Activated effector memory CD4-positive, alpha-beta T cell treated with Interleukin-2 at 50 U/mL for 16 hours (primary cell): ENCODE measurements around the gene MRLN.
"Not testable (repeated sequence)": the region's sequence is repeated elsewhere in the genome, so short reads cannot be mapped to it uniquely, and the experiment has no call there.

Source experiments
- DNase-seq: peaks from one replicate; pipeline ENCODE4 v3.0.0-alpha.2; 2020

Gene MRLN

DNA sequence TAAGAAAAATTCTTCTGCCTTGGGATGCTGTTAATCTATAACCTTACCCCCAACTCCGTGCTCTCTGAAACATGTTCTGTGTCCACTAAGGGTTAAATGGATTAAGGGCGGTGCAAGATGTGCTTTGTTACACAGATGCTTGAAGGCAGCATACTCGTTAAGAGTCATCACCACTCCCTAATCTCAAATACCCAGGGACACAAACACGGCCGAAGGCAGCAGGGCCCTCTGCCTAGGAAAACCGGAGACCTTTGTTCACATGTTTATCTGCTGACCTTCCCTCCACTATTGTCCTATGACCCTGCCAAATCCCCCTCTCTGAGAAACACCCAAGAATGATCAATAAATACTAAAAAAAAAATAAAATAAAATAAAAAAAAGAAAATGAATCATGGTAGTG, 8.5 kb downstream of the MRLN start:
- not testable (repeated sequence) for DNase-seq

DNA sequence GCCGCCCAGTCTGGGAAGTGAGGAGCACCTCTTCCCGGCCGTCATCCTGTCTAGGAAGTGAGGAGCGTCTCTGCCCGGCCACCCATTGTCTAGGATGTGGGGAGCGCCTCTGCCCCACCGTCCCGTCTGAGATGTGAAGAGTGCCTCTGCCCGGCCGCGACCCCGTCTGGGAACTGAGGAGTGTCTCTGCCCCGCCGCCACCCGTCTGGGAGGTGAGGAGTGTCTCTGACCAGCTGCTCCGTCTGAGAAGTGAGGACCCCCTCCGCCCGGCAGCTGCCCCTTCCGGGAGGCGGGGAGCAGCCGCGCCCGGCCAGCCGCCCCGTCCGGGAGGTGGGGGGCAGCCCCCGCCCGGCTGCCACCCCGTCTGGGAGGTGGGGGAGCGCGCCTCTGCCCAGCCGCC, 9.1 kb downstream of the MRLN start:
- DNase-seq = not testable (repeated sequence)

DNA sequence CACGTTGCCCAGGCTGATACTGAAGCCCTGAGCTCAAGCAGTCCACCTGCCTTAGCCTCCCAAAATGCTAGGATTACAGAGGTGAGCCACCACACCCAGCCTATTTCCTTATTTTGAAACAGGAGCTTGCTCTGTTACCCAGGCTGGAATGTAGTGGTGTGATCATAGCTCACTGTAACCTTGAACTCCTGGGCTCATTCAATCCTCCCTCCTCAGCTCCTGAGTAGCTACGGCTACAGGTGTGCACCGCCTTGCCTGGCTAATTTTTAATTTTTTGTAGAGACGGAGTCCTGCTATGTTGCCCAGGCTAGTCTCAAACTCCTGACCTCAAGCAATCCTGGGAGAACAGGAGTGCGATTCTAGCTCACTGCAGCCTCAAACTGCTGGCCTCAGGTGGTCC, 11.7 kb downstream of the MRLN start:
- DNase-seq = no peak

DNA sequence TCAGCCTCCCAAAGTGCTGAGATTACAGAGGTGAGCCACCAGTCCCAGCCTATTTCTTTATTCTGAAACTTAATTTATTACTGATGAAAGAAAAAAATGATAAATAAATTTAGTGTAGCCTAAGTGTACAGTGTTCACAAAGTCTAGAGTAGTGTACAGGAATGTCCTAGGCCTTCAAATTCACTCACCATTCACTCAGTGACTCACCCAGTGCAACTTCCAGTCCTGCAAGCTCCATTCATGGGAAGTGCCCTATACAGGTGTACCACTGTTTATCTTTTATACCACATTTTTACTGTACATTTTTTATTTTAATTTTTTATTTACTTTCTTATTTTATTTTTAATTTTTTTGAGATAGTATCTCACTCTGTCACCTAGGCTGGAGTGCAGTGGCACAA, 12.2 kb downstream of the MRLN start:
- no peak for DNase-seq

DNA sequence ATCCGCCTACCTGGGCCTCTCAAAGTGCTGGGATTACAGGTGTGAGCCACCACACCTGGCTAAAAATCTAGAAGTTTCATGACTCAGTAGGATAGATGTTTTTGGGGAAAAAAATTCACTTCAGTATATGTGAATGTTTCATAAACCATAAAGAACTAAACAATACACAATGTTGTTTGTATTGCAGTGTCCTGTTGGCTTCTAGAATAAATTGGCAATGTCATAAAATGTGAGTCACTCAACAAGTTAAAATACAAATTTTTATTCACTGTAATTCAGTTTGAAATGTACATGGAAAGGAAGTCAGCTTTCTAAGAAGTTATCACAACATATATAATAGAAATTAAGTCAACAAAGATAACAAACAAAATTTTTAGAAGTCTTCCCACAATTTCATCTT, 16.5 kb downstream of the MRLN start:
- no peak for DNase-seq

DNA sequence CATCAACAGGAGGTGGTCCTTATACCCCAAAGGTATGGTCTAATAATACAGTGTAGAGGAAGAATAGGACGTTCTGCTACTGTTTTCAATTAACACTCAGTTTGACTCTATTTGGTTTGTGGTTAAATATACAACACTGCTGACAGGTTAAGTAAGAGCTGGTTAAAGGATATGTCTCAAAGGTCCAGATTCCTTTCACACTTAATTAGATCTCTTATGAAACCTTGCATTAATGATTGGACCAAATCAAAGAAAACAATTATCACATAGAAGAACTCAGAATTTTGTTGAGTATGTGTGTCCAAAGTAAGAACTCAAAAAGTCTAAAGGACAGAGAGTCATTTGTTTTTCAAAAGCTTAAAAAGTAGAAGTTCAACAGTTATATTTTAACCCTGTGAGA, 18.0 kb downstream of the MRLN start:
- DNase-seq = no peak

DNA sequence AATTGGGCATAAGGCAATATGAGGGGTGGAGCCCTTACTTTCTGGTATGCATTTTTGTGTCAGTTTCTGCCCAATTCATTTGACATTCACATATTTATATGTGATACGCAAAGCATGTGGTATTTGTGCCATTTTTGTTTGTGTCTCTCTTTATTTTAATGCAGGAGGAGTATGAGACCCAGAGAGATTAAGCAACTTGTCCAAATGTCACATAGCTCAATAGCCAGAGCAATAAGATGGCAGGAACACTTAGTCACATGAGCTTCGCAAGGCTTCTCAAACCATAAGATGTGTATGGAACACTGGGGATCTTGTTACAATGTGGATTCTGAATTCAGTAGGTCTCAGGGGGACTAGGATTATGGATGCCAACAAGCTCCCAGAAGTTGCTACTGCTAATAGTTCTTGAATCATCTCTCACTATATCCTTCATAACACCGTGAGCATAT, 19.2 kb downstream of the MRLN start:
- DNase-seq = no peak

DNA sequence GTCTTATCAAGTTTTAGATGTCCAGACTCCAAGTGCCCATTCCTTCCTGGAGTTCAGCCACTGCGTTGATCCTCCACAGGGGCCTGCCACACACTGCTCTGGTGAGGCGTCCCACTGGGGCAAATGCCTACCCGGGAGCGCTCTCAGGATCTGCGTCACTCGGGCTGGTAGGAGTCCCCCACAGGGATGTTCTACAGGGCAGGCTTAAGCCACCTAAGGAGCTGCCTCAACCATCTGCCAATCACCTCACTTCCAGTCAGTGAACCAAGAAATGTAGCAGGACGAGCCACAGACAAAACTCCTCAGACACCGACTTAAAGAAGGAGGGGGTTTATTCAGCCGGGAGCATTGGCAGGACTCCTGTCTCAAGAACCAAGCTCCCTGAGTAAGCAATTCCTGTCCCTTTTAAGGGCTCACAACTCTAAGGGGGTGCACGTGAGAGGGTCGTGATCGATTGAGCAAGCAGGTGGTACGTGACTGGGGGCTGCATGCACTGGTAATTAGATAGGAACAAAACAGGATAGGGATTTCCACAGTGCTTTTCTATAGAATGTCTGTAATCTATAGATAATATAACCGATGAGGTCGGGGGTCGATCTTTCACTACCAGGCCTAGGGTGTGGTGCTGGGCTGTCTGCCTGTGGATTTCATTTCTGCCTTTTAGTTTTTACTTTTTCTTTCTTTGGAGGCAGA, 19.8 kb downstream of the MRLN start:
- DNase-seq = not testable (repeated sequence)

DNA sequence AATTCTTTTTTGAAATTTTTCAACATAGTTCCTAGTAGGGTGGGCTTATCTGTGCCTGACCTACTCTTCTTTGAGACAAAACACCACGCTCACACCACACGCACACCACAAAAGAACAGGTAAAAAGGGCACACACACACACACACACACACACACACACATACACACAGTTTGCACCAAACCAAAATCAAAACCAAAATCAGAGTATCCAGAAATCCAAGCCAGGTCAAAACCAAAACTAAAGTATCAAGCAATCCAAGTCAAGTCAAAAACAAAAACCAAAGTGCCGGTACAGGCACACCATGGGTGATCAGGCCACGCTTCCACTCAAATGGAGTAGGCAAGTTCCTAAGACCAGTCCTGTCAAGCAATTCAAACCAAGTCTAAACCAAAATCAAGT, 20.4 kb downstream of the MRLN start:
- not testable (repeated sequence) for DNase-seq

DNA sequence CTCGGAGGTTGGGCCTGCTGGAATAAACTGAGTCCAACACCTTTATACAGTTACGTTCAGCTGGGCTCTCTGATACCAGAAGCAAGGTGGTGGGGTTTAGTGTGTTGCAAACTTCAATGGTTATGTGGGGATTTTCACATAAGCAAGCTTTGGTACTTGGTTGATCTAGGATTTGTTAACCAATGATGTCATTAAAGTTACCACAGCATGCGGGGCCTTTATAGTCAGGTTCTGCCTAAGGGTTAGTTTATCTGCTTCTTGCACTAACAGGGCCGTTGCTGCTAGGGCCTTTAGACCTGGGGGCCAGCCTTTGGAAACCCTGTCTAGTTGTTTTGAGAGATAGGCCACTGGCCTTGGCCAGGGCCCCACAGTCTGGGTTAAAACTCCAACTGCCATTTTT, 24.1 kb downstream of the MRLN start:
- not testable (repeated sequence) for DNase-seq

DNA sequence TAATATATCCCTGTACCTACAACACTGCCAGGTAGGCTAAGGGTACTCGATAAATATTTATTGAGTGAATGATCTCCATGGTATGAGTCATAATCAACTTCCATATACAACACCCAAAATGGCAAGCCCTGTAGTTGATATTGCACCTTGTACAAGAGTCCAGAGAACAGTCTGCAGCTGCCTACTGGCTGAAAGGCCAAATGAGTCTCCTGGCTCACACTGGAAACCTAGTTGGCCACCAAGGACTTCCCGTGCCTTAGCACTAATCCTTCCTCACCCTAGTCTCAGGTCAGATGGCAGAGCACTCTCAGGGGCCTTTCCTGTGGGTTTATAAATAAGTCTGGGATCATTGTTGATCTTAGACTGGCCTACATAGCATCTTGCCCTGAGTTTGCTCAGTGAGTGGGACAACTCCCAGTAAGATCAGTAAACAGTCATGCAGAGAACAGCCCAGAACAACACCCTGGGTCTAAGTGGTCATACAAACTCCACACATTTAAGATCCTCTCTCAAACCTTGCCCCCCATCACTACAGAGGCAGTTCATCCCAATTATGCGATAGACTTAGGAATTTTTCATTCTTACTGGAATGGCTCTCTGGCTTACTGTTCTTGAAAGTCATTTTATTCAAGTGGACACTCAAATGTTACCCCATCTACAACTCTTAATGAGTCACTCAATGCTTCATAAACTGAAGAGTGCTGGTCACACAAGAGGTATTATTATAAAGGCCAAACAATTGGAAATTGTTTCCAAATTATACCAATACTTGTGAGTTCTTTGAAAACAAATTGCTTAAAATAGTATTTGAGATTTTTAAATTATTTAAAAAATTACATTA, 28.9 kb downstream of the MRLN start:
- no peak for DNase-seq

DNA sequence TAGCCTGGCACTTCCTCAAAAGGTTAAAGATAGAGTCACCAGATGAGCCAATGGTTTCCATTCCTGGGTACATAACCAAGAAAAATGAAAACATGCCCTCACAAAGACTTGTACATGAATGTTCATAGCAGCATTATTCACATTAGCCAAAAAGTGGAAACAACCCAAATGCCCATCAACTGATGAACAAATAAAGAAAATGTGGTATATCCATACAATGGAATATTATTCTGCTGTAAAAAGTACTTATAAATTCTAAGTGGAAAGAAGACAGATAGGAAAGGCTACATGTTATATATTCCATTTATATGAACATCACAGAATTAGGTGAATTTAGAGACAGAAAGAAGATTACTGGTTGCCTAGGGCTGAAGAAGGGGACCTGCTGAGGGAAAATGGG, 32.9 kb downstream of the MRLN start:
- DNase-seq = no peak

DNA sequence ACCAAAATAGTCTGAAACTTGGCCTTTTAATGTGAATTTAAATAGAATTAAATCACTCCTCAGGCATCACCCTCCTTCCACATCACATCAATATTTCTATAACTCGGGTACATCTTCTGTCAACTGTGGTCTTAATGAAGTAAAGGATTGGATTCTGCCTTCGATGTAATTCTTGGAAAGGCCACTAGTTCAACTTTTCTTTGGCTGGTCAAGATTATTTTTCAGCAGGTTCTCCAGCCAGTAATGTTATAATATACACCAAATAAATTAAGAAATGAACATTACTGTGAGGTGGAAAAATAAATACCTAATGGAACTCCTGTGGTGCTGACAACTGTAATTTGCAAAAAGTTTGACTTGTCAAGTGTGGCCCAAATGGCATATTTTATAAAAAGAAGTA, 33.9 kb downstream of the MRLN start:
- DNase-seq = no peak

DNA sequence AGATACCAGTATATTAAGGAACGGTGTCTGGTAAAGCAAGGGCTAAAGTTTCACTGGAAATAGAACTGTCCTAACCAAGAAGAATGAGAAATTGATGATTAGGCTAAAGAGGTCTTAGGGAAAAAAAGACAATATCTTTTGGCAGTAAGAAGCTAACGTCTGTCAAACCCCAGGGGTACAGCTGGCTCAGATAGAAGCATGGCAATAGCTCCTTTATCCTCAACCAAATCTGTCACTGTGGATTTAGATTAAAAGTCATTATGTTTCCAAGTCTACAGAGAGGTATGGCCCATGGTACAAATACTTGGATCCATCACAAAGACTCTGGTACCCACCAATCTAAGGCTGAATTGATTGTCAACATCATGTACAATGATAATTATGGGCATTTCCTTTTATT, 35.0 kb downstream of the MRLN start:
- no peak for DNase-seq

DNA sequence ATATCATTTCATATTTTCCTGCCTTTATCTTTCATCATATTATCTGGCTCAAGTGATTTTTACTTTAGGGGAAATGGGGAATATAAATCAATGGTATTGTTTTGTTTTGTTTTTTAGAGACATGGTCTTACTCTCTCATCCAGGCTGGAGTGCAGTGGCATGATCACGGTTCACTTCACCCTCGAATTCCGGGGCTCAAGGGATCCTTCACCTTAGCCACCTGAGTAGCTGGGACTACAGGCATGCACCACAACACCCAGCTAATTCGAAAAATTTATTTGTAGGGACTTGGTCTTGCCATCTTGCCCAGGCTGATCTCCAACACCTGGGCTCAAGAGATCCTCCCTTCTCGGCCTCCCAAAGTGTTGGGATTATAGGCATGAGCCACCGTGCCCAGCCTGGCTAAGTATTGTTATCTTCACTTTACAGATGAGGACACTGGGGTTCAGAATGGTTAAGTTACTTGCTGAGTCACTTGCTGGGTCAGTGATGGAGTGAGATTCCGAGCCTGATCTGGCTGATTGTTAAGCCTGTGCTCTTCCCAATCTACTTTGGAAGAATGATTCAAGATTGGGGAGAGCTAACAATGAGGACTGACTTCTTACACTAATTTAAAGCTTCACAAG, 39.9 kb downstream of the MRLN start:
- DNase-seq = no peak

DNA sequence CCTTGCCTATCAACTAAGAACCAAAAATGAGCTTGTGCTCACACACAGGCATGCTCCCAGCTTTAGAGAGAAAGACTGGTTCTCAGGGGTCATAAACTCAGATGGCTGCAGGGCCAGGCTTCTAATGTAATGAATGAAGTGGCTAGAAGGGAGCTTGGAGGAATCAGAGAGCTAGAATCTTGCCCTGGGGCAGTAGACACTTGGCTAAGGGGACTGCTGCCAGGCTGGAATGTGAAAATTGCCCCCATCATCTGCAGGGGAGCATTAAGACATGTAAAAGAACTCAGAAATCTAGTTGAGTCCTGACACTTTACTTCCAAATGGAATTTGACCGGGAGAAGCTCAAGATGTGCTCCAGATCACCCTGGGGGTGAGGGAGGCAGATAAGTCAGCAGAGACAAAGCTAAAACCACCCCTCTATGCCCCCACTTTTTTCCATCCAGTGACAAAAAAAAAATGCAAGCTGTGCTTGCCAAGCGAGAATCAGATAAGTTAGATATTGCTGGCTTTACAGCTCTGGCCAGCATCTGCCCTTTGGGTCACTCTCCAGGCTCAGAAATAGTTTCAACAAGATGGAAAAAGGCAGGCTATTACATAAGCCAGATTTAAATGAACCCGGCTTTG, 41.3 kb downstream of the MRLN start:
- no peak for DNase-seq

DNA sequence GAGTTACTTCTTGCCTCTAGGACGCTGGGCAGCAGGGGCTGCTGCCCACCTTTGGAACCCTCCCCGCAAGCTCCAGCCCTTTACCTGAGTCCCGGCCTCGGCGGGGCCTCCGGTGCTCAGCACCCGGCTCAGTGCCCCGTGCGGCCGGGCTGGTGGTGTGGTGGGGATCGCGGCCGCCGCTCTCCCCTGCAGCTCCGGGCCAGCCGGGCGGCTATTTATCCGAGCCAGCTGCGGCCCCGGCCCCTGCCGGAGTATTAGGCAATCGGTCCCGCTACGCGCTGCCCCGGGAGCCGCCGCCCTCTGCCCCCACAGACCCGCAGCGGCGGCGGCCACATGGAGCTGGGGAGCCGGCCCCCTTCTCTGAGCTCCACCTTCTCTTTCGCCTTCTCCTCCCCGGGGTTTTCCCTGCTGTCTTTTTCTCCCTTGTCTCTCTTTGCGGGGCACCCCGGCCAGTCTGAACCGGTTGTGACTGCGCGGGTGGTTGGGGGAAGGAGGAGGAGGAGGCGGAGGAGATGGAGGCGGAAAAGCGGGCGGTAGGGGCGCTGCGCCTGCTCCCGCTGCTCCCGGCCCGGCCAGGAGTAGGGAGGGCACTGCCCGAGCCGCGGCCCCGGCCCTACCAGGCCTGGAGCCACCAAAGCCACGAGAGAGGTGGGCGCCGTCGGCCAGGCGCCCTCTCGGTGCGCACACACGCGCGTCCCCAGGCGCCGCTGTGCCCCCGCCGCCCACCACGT, 43.7 kb downstream of the MRLN start, which contains the start of gene SLC16A9:
SLC16A9 (minus strand) TSS at position 456 of the 731 bp plus-strand sequence. CDS start 25,559 bp downstream, outside the sequence.
- DNase-seq = no peak

DNA sequence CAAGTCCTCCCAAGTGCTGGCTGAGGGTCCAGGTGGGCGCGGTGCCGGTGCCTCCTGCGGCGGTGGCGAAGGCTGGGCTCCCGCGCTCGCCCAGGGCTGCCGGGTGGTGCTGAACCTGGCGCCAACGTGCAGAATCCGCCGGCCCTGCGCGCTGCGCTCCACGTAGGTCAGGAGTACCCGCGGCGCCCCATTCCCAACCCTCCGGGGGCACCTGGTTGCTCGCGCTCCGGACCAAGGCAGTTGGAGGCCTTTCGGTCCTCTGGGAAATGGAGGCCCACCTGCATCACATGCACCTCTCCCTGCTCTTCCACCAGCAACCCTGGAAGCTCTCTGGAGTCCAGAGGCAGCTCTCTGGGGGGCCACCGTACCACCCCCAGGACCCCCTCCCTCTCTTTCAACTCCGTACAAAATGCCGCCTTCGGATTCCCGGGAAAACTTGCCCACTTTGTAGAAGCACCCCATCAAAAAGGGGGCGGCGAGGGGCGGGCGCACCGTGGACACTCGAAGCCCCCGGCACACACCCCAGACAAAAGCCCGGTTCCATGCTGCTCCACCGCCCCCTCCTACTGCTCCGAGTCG, 44.4 kb downstream of the MRLN start:
- DNase-seq = no peak

DNA sequence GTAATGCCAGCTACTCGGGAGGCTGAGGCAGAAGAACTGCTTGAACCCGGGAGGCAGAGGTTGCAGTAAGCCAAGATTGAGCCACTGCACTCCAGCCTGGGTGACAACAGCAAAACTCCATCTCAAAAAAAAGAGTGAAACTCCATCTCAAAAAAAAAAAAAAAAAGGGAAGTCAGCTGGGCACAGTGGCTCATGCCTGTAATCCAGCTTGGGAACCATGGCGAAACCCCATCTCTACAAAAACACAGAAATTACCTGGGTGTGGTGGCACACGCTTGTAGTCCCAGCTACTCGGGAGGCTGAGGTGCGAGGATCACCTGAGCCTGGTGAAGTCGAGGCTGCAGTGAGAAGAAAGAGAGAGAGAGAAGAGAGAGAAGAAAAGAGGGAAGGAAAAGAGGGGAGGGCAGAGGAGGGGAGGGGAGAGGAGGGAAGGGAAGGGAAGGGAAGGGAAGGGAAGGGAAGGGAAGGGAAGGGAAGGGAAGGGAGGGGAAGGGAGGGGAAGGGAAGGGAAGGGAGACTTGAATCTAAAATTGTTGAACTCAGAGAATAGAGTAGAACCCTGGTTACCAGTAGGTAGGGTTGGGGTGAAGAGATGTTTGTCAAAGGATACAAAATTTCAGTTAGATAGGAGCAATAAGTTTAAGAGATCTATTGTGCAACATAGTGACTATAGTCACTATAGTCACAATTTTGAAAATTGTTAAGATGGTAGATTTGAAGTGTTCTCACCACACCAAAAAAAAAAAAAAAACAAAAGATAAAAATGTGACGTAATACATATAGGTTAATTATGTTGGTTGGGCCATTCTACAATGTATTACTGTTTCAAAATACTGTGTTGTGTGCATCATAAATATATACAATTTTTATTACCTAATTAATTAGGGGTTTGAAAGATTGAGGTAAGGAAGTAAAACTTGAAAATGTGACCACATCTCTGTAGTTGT, 46.1 kb downstream of the MRLN start:
- DNase-seq = no peak

DNA sequence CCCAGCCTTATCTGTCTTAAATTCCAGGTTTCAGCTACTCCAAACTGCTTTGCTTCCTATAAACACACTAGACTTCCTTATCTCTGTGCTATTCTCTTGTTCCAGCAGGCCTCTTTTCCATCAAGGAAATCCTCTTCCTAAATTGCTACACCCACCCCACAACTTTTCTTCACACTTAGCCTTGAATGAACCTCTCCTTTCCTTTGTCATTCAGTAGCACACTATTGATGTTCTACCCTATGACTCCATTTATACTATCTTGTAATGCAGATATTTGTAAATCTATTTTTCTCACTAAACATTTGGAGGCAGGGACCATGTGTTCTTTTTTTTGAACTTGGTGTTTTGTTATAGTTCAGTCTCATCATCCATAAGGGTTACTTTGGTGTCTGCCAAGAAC, 47.3 kb downstream of the MRLN start:
- no peak for DNase-seq

DNA sequence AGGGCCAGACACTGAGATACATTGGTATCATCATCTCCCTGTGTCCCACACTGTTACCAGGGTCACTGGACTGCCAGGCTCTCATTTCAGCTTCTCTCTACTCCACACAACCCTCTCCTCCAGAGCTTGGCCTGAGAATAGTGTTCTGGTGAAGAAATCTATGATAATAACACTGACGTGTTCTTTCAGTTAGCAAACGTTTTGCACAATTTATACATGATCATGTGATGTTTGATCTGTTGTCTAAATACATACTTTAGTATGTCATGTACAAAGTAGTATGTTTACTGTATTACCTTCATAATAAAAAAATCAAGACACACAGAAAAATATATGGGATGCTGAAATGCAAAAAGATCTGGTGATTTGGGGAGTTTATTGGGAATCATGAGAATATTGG, 48.6 kb downstream of the MRLN start:
- DNase-seq = no peak
